ENCODE measurements around the gene SLC10A3. TPM values are rescaled to one million over a fixed set of nuclear protein-coding genes. Genes with fewer than 3 reads are reported as not detected.

Gene SLC10A3
- total and polyA plus RNA-seq, 2 donors (not counting 1 experiment from before 2014, with no cell fraction given): 17.9 to 36.9 TPM

DNA sequence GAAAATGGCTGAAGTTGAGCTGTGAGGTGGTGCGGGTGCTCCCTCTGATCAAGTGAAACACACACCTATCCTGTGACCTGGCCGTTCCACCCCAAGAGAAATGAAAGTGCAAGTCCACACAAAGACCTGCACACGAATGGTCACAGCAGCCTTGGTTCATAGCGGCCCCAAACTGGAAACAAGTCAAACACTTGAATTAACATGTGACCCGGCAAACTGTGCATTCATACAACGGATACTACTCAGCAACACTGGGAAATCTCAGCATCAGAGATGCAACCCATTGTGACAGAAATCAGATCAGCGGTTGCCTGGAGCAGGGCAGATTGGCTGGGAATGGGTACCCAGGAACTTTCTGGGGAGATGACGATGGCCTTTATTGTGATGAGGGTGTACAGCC is 48.6 kb upstream of the SLC10A3 start:
- DNase-seq: no peak
- Histone ChIP-seq H3K79me2 (ENCODE audit: control insufficient read depth, insufficient read depth, low read length) (peaks cover 9% of the 10 kb centered on the region), H3K9me3 (ENCODE audit: control extremely low read depth in 1 of 3, control insufficient read depth in 2 of 3, insufficient read depth in 1 of 3, low read length in 2 of 3) (no peaks in the 10 kb centered on the region), H3K4me1 (ENCODE audit: control insufficient read depth in 2 of 2, insufficient read depth in 2 of 2, low read length in 2 of 2) (peaks cover 20 to 30% of the 10 kb centered on the region in 2 donors), H3K27ac (ENCODE audit: low read length in 2 of 2) (no peak overlapping the region), H3K36me3 (replicated peaks in 1 of 2; ENCODE audit: control extremely low read depth in 1 of 2, control insufficient read depth in 1 of 2, extremely low read depth in 1 of 2, insufficient read depth in 2 of 2, low read length in 1 of 2) (peaks cover 0 to 12% of the 10 kb centered on the region in 2 experiments), H3K9ac (ENCODE audit: low read length) (no peak overlapping the region), H4K20me1 (ENCODE audit: control insufficient read depth, insufficient read depth, low read length, poor library complexity, severe bottlenecking) (no peaks in the 10 kb centered on the region), H3K27me3 (replicated peaks in 1 of 4; ENCODE audit: control extremely low read depth in 1 of 4, control insufficient read depth in 3 of 4, insufficient read depth in 4 of 4, low read length in 3 of 4) (no peaks in the 10 kb centered on the region), H2AFZ (ENCODE audit: insufficient read depth, low read depth, low read length, poor library complexity, severe bottlenecking) (no peak overlapping the region), H3K4me2 (replicated peaks; ENCODE audit: low read depth, low read length, poor library complexity, severe bottlenecking) (no peak overlapping the region), H3K4me3 (ENCODE audit: control extremely low read depth in 1 of 5, extremely low read depth in 1 of 5, insufficient read depth in 1 of 5, low read depth in 2 of 5, low read length in 4 of 5) (no peak overlapping the region)
- no peak for TF ChIP-seq EZH2 (IDR thresholded peaks at IDR 0.05; ENCODE audit: borderline replicate concordance, insufficient read depth, low read depth, low read length, poor library complexity, severe bottlenecking)
- TF ChIP-seq, protein P1, sequence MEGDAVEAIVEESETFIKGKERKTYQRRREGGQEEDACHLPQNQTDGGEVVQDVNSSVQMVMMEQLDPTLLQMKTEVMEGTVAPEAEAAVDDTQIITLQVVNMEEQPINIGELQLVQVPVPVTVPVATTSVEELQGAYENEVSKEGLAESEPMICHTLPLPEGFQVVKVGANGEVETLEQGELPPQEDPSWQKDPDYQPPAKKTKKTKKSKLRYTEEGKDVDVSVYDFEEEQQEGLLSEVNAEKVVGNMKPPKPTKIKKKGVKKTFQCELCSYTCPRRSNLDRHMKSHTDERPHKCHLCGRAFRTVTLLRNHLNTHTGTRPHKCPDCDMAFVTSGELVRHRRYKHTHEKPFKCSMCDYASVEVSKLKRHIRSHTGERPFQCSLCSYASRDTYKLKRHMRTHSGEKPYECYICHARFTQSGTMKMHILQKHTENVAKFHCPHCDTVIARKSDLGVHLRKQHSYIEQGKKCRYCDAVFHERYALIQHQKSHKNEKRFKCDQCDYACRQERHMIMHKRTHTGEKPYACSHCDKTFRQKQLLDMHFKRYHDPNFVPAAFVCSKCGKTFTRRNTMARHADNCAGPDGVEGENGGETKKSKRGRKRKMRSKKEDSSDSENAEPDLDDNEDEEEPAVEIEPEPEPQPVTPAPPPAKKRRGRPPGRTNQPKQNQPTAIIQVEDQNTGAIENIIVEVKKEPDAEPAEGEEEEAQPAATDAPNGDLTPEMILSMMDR (IDR thresholded peaks at IDR 0.05): no peak
- ATAC-seq (ENCODE audit: low read depth): no peak
- 93% methylated on average over 4 of the region's 8 CpGs for WGBS (ENCODE audit: insufficient coverage)
- no peaks in the 10 kb centered on the region for H3K27me3 Mint-ChIP-seq
- no peak overlapping the region for H3K27ac Mint-ChIP-seq
- H3K4me3 Mint-ChIP-seq: no peak overlapping the region
- H3K9me3 Mint-ChIP-seq (ENCODE audit: insufficient read depth): no peaks in the 10 kb centered on the region
- CTCF ChIA-PET: interaction anchor here (1.3 kb wide), 1 partner anchor 166 kb away, joined by 4 read pairs; no protein-coding TSS in a partner anchor
- intact Hi-C loops (cut with micrococcal nuclease): no loop called here
- peaks cover 21% of the 10 kb centered on the region for H3K4me1 Mint-ChIP-seq
- POLR2A ChIA-PET: no interaction called here

DNA sequence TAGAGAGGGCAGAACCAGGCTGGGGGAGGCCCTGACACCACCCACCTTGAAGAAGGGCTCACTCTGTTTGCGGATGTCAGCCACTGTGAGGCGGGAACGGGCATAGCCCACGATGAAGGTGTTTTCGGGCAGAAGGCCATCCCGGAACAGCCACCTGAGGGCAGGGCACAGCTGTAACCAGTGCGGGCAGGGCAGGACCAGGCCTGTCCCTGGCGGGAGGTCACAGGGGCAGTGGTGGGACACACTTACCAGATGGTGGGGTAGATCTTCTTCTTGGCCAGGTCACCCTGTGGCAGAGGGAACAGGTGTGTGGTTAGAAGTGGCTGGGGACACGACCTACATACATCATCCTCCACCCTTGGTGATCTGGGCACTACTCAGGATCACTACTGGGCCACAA is 45.5 kb upstream of the SLC10A3 start:
- Mint-ChIP-seq H3K27me3 (no peaks in the 10 kb centered on the region), H3K4me1 (peaks cover 5% of the 10 kb centered on the region), H3K27ac (no peak overlapping the region), H3K9me3 (ENCODE audit: insufficient read depth) (no peaks in the 10 kb centered on the region), H3K4me3 (no peak overlapping the region)
- Histone ChIP-seq H3K4me2 (replicated peaks; ENCODE audit: low read depth, low read length, poor library complexity, severe bottlenecking) (no peak overlapping the region), H3K36me3 (replicated peaks in 1 of 2; ENCODE audit: control extremely low read depth in 1 of 2, control insufficient read depth in 1 of 2, extremely low read depth in 1 of 2, insufficient read depth in 2 of 2, low read length in 1 of 2) (peaks cover 0 to 18% of the 10 kb centered on the region in 2 experiments), H3K9ac (ENCODE audit: low read length) (no peak overlapping the region), H2AFZ (ENCODE audit: insufficient read depth, low read depth, low read length, poor library complexity, severe bottlenecking) (no peak overlapping the region), H4K20me1 (ENCODE audit: control insufficient read depth, insufficient read depth, low read length, poor library complexity, severe bottlenecking) (no peaks in the 10 kb centered on the region), H3K4me3 (ENCODE audit: control extremely low read depth in 1 of 5, extremely low read depth in 1 of 5, insufficient read depth in 1 of 5, low read depth in 2 of 5, low read length in 4 of 5) (no peak overlapping the region), H3K27me3 (replicated peaks in 1 of 4; ENCODE audit: control extremely low read depth in 1 of 4, control insufficient read depth in 3 of 4, insufficient read depth in 4 of 4, low read length in 3 of 4) (no peaks in the 10 kb centered on the region), H3K4me1 (ENCODE audit: control insufficient read depth in 2 of 2, insufficient read depth in 2 of 2, low read length in 2 of 2) (peaks cover 4 to 8% of the 10 kb centered on the region in 2 donors), H3K9me3 (ENCODE audit: control extremely low read depth in 1 of 3, control insufficient read depth in 2 of 3, insufficient read depth in 1 of 3, low read length in 2 of 3) (no peaks in the 10 kb centered on the region), H3K79me2 (ENCODE audit: control insufficient read depth, insufficient read depth, low read length) (peaks cover 9% of the 10 kb centered on the region), H3K27ac (ENCODE audit: low read length in 2 of 2) (no peak overlapping the region)
- ATAC-seq (ENCODE audit: low read depth) (no peak), DNase-seq (no peak)
- 96% methylated on average over 7 of the region's 9 CpGs for whole genome bisulfite sequencing (ENCODE audit: insufficient coverage)
- POLR2A ChIA-PET: no interaction called here
- CTCF ChIA-PET: interaction anchor here (0.8 to 5.7 kb wide), 4 partner anchors 162 to 228 kb away, joined by 3 to 45 read pairs (median 3); partner anchors contain the start of gene FLNA
- no peak for TF ChIP-seq EZH2 (IDR thresholded peaks at IDR 0.05; ENCODE audit: borderline replicate concordance, insufficient read depth, low read depth, low read length, poor library complexity, severe bottlenecking)
- TF ChIP-seq, protein P1 (IDR thresholded peaks at IDR 0.05): no peak
- intact Hi-C loops (cut with micrococcal nuclease): no loop called here

Measured in B cell (primary cell).